ENCODE data around the gene ABHD14A.

Gene ABHD14A

DNA sequence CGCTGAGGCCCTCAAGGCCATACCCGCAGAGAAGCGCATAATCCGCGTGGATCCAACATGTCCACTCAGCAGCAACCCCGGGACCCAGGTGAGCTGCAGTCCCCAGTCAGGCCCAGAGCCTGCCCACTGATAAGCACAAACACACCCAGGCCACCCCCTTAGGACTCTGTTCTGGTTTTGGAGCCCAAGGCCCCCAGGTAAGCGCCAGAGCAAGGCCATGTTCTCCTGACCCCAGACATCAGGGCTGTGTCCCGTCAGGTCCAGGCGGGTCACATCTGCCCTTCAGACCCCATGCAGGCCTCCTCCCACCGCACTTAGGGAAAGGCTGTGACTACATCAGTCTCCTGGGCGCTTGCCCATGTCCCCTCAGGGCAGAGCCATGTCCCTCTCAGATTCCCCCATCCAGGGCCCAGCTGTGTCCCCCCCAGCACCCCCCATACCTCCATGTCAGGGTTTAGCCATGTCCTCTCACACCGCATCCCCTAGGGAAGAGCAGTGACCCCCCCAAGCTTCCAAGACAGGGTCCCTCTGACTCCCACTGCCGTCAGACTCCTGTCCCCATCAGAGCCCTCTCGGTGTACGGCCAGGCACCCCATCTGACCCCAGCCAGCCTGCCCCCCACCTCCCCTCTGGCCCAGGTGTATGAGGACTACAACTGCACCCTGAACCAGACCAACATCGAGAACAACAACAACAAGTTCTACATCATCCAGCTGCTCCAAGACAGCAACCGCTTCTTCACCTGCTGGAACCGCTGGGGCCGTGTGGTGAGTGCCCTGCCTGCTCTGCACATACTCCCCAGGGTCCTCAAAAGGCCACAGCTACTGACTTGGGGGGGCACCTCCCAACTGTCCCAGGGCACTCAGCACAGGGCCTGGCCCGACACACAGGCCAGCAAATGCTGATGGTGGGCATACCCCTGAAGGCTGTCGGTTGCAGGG is 31.1 kb upstream of the ABHD14A start:
- H3K27me3 ChIP-seq (ENCODE audit: control insufficient read depth, insufficient read depth, low read length), result no peaks in the 10 kb centered on the region
- H3K9me3 ChIP-seq (ENCODE audit: control insufficient read depth, low read length), result no peaks in the 10 kb centered on the region
- H3K4me1 ChIP-seq (ENCODE audit: control insufficient read depth, insufficient read depth, low read length), result peaks cover 28% of the 10 kb centered on the region
- H3K36me3 ChIP-seq (ENCODE audit: control insufficient read depth, insufficient read depth, low read length), result no peaks in the 10 kb centered on the region
- peak overlapping the region; percentile 94 for H3K9ac ChIP-seq (ENCODE audit: low read length)
- H3K4me3 ChIP-seq (ENCODE audit: low read length), result no peak overlapping the region

DNA sequence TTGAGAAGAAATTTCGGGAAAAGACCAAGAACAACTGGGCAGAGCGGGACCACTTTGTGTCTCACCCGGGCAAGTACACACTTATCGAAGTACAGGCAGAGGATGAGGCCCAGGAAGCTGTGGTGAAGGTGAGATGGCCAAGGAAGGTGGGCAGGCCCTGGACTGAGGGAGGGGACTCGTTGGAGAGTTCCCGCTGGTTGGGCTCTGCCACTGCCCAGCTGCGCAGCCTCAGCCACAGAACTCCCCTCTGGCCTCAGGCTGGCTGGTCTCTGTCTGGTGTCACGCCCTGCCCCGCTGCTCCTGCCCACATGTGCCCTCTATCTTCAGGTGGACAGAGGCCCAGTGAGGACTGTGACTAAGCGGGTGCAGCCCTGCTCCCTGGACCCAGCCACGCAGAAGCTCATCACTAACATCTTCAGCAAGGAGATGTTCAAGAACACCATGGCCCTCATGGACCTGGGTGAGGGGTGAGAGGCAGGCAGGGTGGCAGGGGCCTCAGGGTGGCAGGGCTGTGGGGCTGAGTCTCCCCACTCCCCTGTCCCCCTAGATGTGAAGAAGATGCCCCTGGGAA is 30.3 kb upstream of the ABHD14A start:
- H3K27me3 ChIP-seq (ENCODE audit: control insufficient read depth, insufficient read depth, low read length), result no peaks in the 10 kb centered on the region

DNA sequence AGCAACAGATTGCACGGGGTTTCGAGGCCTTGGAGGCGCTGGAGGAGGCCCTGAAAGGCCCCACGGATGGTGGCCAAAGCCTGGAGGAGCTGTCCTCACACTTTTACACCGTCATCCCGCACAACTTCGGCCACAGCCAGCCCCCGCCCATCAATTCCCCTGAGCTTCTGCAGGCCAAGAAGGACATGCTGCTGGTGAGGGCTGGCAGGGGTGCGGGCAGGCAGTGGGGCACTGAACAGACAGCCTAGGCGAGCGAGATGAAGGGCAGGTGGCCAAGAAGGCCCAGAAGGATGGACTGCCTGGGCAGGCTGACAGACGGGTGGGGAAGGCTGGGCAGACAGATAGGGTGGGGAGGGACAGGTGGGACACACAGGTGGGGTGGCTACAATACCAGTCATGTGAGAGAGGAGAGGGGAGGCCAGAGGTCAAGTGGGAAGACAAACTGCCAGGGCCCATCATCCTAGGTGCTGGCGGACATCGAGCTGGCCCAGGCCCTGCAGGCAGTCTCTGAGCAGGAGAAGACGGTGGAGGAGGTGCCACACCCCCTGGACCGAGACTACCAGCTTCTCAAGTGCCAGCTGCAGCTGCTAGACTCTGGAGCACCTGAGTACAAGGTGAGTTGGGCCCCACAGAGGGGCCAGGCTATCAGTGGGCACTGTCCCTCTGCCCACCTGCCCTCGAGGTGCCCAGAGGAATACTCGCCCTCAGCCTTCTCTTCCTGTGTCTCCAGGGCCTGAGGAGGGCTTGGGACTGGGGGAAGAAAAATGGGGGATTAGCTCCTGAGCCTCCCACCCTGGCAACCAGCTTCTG is 29.6 kb upstream of the ABHD14A start:
- Histone ChIP-seq H3K4me1 (ENCODE audit: control insufficient read depth, insufficient read depth, low read length) (peaks cover 27% of the 10 kb centered on the region), H3K9ac (ENCODE audit: low read length) (no peak overlapping the region), H3K4me3 (ENCODE audit: low read length) (no peak overlapping the region), H3K9me3 (ENCODE audit: control insufficient read depth, low read length) (no peaks in the 10 kb centered on the region), H3K36me3 (ENCODE audit: control insufficient read depth, insufficient read depth, low read length) (no peaks in the 10 kb centered on the region), H3K27me3 (ENCODE audit: control insufficient read depth, insufficient read depth, low read length) (no peaks in the 10 kb centered on the region)

More for the DNA sequence above, 30.3 kb upstream of the ABHD14A start:
- H3K9me3 ChIP-seq (ENCODE audit: control insufficient read depth, low read length), result no peaks in the 10 kb centered on the region
- no peak overlapping the region for H3K9ac ChIP-seq (ENCODE audit: low read length)
- no peaks in the 10 kb centered on the region for H3K36me3 ChIP-seq (ENCODE audit: control insufficient read depth, insufficient read depth, low read length)
- no peak overlapping the region for H3K4me3 ChIP-seq (ENCODE audit: low read length)
- peaks cover 28% of the 10 kb centered on the region for H3K4me1 ChIP-seq (ENCODE audit: control insufficient read depth, insufficient read depth, low read length)

DNA sequence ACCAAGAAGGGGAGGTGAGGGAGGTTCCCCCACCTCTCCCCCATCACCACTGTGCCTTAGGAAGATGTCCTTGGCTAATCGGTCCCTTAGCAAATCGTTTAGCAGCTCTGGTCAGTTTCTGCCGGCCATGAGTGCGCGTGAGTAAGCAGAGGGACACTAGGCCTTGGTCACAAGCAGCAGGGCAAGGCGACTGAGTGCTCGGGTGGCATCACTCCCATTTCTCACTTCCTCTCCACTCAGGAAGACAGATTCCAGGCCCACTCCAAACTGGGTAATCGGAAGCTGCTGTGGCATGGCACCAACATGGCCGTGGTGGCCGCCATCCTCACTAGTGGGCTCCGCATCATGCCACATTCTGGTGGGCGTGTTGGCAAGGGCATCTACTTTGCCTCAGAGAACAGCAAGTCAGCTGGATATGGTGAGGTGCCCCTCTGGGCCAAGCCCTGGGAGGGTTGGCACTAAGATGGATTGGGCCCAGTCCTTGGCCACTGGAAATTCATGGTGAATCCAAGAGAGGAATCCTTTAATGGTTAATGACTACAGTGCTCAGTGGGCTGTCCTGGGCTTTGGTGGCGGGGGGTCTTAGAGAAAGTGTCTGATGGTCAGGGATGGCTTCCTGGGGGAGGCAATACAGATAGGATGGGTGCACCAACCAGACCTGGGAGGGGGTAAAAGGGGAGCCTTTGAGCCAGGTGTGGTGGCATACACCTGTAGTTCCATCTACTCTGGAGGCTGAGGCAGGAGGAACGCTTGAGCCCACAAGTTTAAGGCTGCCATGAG is 28.7 kb upstream of the ABHD14A start:
- no peaks in the 10 kb centered on the region for H3K9me3 ChIP-seq (ENCODE audit: control insufficient read depth, low read length)
- H3K4me3 ChIP-seq (ENCODE audit: low read length), result no peak overlapping the region
- H3K9ac ChIP-seq (ENCODE audit: low read length), result no peak overlapping the region
- H3K4me1 ChIP-seq (ENCODE audit: control insufficient read depth, insufficient read depth, low read length), result peaks cover 18% of the 10 kb centered on the region
- no peaks in the 10 kb centered on the region for H3K36me3 ChIP-seq (ENCODE audit: control insufficient read depth, insufficient read depth, low read length)
- H3K27me3 ChIP-seq (ENCODE audit: control insufficient read depth, insufficient read depth, low read length), result no peaks in the 10 kb centered on the region

DNA sequence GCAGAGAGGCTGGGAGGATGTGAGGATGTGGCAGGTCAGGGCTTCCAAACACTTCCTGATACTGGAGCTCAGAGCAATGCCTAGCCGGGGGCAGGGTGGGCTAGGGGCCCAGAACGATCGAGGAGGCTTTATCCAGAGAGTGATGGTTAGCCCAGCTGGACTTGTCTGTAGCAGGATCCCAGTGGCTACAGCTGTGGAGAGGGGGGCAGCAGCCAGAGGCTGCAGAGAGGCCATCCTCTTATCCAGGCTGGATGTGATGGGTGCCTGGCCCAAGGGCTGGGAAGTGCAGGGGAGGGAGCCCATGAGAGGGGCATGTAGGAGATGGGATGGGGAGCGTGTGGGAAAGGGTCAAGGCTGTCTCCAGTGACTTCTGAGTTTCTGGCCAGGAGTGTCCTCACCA is 28.1 kb upstream of the ABHD14A start:
- peaks cover 16% of the 10 kb centered on the region for H3K4me1 ChIP-seq (ENCODE audit: control insufficient read depth, insufficient read depth, low read length)
- H3K36me3 ChIP-seq (ENCODE audit: control insufficient read depth, insufficient read depth, low read length), result no peaks in the 10 kb centered on the region
- H3K9ac ChIP-seq (ENCODE audit: low read length), result no peak overlapping the region
- no peak overlapping the region for H3K4me3 ChIP-seq (ENCODE audit: low read length)
- no peaks in the 10 kb centered on the region for H3K9me3 ChIP-seq (ENCODE audit: control insufficient read depth, low read length)
- no peaks in the 10 kb centered on the region for H3K27me3 ChIP-seq (ENCODE audit: control insufficient read depth, insufficient read depth, low read length)

DNA sequence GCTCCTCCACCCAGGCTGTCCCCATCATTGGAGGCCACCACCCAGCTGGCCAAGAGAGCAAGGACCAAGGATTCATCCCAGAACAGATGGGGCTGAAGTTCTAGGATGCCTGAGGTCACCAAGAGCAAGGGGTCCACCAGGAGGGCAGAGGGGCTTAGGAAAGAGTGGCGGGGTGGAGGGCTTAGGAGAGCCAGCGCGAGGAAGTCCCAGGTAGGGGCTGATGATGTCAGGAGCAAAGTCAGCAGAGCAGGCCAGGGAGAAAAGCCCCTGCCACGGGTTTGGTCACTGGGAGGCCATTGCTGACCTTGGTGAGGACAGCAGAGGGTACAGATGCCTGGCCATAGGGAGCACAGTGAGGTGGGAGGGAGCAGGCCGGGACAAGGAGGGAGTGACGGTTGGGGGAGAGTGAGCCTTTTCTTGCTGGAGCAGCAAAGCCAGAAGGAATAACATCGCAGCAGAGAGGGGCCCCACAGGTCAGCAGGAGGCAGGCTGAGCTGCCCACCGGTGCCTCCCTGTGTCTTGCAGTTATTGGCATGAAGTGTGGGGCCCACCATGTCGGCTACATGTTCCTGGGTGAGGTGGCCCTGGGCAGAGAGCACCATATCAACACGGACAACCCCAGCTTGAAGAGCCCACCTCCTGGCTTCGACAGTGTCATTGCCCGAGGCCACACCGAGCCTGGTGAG is 27.5 kb upstream of the ABHD14A start:
- Histone ChIP-seq H3K9ac (ENCODE audit: low read length) (no peak overlapping the region), H3K4me1 (ENCODE audit: control insufficient read depth, insufficient read depth, low read length) (peaks cover 13% of the 10 kb centered on the region), H3K27me3 (ENCODE audit: control insufficient read depth, insufficient read depth, low read length) (no peaks in the 10 kb centered on the region), H3K9me3 (ENCODE audit: control insufficient read depth, low read length) (no peaks in the 10 kb centered on the region), H3K4me3 (ENCODE audit: low read length) (no peak overlapping the region), H3K36me3 (ENCODE audit: control insufficient read depth, insufficient read depth, low read length) (no peaks in the 10 kb centered on the region)

DNA sequence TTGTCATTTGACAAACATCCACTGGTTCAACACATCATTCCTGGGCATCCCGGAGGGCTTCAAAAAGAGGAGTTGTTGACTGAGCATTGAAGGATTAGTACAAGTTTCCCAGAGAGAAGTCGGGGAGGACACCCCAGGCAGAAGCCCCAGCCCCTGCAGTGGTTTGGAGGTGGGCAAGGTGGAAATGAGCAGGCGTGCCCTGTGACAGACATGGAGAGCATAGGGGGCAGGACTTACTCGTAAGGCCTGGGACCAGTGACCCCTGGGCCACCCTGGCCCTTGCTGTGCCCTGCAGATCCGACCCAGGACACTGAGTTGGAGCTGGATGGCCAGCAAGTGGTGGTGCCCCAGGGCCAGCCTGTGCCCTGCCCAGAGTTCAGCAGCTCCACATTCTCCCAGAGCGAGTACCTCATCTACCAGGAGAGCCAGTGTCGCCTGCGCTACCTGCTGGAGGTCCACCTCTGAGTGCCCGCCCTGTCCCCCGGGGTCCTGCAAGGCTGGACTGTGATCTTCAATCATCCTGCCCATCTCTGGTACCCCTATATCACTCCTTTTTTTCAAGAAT is 26.8 kb upstream of the ABHD14A start:
- Histone ChIP-seq H3K36me3 (ENCODE audit: control insufficient read depth, insufficient read depth, low read length) (no peaks in the 10 kb centered on the region), H3K4me1 (ENCODE audit: control insufficient read depth, insufficient read depth, low read length) (peaks cover 5% of the 10 kb centered on the region), H3K9me3 (ENCODE audit: control insufficient read depth, low read length) (no peaks in the 10 kb centered on the region), H3K4me3 (ENCODE audit: low read length) (no peak overlapping the region), H3K9ac (ENCODE audit: low read length) (no peak overlapping the region), H3K27me3 (ENCODE audit: control insufficient read depth, insufficient read depth, low read length) (no peaks in the 10 kb centered on the region)

GRCh38 chr3:51949121-51949520 is 25.7 kb upstream of the ABHD14A start:
- Histone ChIP-seq H3K36me3 (ENCODE audit: control insufficient read depth, insufficient read depth, low read length) (no peaks in the 10 kb centered on the region), H3K4me3 (ENCODE audit: low read length) (no peak overlapping the region), H3K4me1 (ENCODE audit: control insufficient read depth, insufficient read depth, low read length) (no peaks in the 10 kb centered on the region), H3K9ac (ENCODE audit: low read length) (no peak overlapping the region), H3K27me3 (ENCODE audit: control insufficient read depth, insufficient read depth, low read length) (no peaks in the 10 kb centered on the region), H3K9me3 (ENCODE audit: control insufficient read depth, low read length) (no peaks in the 10 kb centered on the region)

GRCh38 chr3:51950899-51951298 is 24.0 kb upstream of the ABHD14A start:
- H3K9ac ChIP-seq (ENCODE audit: low read length), result no peak overlapping the region
- H3K27me3 ChIP-seq (ENCODE audit: control insufficient read depth, insufficient read depth, low read length), result peaks cover 14% of the 10 kb centered on the region
- no peaks in the 10 kb centered on the region for H3K9me3 ChIP-seq (ENCODE audit: control insufficient read depth, low read length)
- H3K36me3 ChIP-seq (ENCODE audit: control insufficient read depth, insufficient read depth, low read length), result no peaks in the 10 kb centered on the region
- H3K4me3 ChIP-seq (ENCODE audit: low read length), result no peak overlapping the region
- H3K4me1 ChIP-seq (ENCODE audit: control insufficient read depth, insufficient read depth, low read length), result peaks cover 3% of the 10 kb centered on the region

GRCh38 chr3:51953445-51953844 is 21.4 kb upstream of the ABHD14A start:
- no peaks in the 10 kb centered on the region for H3K9me3 ChIP-seq (ENCODE audit: control insufficient read depth, low read length)
- no peak overlapping the region for H3K9ac ChIP-seq (ENCODE audit: low read length)
- no peak overlapping the region for H3K4me3 ChIP-seq (ENCODE audit: low read length)
- no peaks in the 10 kb centered on the region for H3K36me3 ChIP-seq (ENCODE audit: control insufficient read depth, insufficient read depth, low read length)
- H3K27me3 ChIP-seq (ENCODE audit: control insufficient read depth, insufficient read depth, low read length), result peaks cover 22% of the 10 kb centered on the region
- peaks cover 10% of the 10 kb centered on the region for H3K4me1 ChIP-seq (ENCODE audit: control insufficient read depth, insufficient read depth, low read length)

- H3K9me3 ChIP-seq (ENCODE audit: control insufficient read depth, low read length), result no peaks in the 10 kb centered on the region
- peaks cover 10% of the 10 kb centered on the region for H3K4me1 ChIP-seq (ENCODE audit: control insufficient read depth, insufficient read depth, low read length)
- H3K36me3 ChIP-seq (ENCODE audit: control insufficient read depth, insufficient read depth, low read length), result no peaks in the 10 kb centered on the region
- no peak overlapping the region for H3K4me3 ChIP-seq (ENCODE audit: low read length)
- no peak overlapping the region for H3K9ac ChIP-seq (ENCODE audit: low read length)
- peaks cover 22% of the 10 kb centered on the region for H3K27me3 ChIP-seq (ENCODE audit: control insufficient read depth, insufficient read depth, low read length)
Observed at GRCh38 chr3:51954105-51954504, 20.8 kb upstream of the ABHD14A start.
